Liver (tissue), 9 donors: ENCODE data around the gene AQP5. TPM values are rescaled to one million over a fixed set of nuclear protein-coding genes. Genes with fewer than 3 reads are reported as not detected.

Experiments
- DNase-seq: peaks from one replicate; pipeline ENCODE4 v3.0.0-alpha.2; 2017; ENCODE audit warnings: low spot score
- H3K27ac ChIP-seq, 2 donors: one replicate each; pipeline ENCODE4 v1.7.0; 2013; ENCODE audit warnings: inconsistent platforms in 2 of 2, low read length in 2 of 2, control low read depth in 1 of 2, low read depth in 1 of 2, mild to moderate bottlenecking in 1 of 2
- H3K27me3 ChIP-seq, 4 donors: one replicate each; pipeline versions ENCODE4 v1.6.1 to v1.7.0; 2013; ENCODE audit warnings: low read length in 3 of 4, inconsistent platforms in 1 of 4, mild to moderate bottlenecking in 1 of 4, moderate library complexity in 1 of 4; ENCODE audit not compliant: control insufficient read depth in 4 of 4, insufficient read depth in 4 of 4
- H3K36me3 ChIP-seq, 4 donors: one replicate each; pipeline versions ENCODE4 v1.6.1 to v1.7.0; 2013; ENCODE audit warnings: low read length in 3 of 4, mild to moderate bottlenecking in 3 of 4, low read depth in 1 of 4, moderate library complexity in 1 of 4; ENCODE audit not compliant: control insufficient read depth in 4 of 4, insufficient read depth in 3 of 4
- H3K4me1 ChIP-seq, 4 donors: one replicate each; pipeline versions ENCODE4 v1.6.1 to v1.7.0; 2013; ENCODE audit warnings: low read length in 3 of 4, mild to moderate bottlenecking in 3 of 4, moderate library complexity in 1 of 4; ENCODE audit not compliant: control insufficient read depth in 4 of 4, insufficient read depth in 4 of 4
- H3K4me3 ChIP-seq, 3 donors: one replicate each; pipeline versions ENCODE4 v1.6.1 to v1.7.0; 2013; ENCODE audit warnings: low read length in 3 of 3, control low read depth in 1 of 3, low read depth in 1 of 3, mild to moderate bottlenecking in 1 of 3
- H3K9ac ChIP-seq, 2 donors: one replicate each; pipeline ENCODE4 v1.7.0; 2013; ENCODE audit warnings: low read length in 2 of 2, mild to moderate bottlenecking in 2 of 2, moderate library complexity in 2 of 2, control low read depth in 1 of 2, low read depth in 1 of 2
- H3K9me3 ChIP-seq, 4 donors: one replicate each; pipeline versions ENCODE4 v1.6.1 to v1.7.0; 2013; ENCODE audit warnings: low read length in 3 of 4; ENCODE audit not compliant: control insufficient read depth in 4 of 4
- ATF3 ChIP-seq: IDR thresholded peaks from 2 replicates; pipeline ENCODE4 v1.6.1; 2016; ENCODE audit warnings: antibody characterized with exemption
- CTCF ChIP-seq: fragments of 150-350 bp; IDR thresholded peaks from 2 replicates; pipeline ENCODE4 v1.5.1; 2017; ENCODE audit warnings: improper control_type of control experiment, low read depth, low read length; ENCODE audit not compliant: missing input control
- EGR1 ChIP-seq, 2 donors: IDR thresholded peaks; 2 replicates each; pipeline ENCODE4 v1.6.1; 2016 to 2018; ENCODE audit warnings: antibody characterized with exemption in 2 of 2, low read depth in 2 of 2
- FOXA1 ChIP-seq: IDR thresholded peaks from 2 replicates; pipeline ENCODE4 v1.6.1; 2016; ENCODE audit warnings: antibody characterized with exemption
- FOXA2 ChIP-seq: IDR thresholded peaks from 2 replicates; pipeline ENCODE4 v1.6.1; 2016; ENCODE audit warnings: antibody characterized with exemption
- GABPA ChIP-seq, 2 donors: IDR thresholded peaks in 1 of 2; conservative IDR thresholded peaks in 1 of 2; 2 replicates each; pipeline ENCODE4 v1.6.1; 2016; ENCODE audit warnings: antibody characterized with exemption in 2 of 2, mild to moderate bottlenecking in 1 of 2, moderate library complexity in 1 of 2
- HNF4A ChIP-seq, 2 donors: conservative IDR thresholded peaks; 2 replicates each; pipeline ENCODE4 v1.6.1; 2016; ENCODE audit warnings: antibody characterized with exemption in 2 of 2, mild to moderate bottlenecking in 2 of 2
- HNF4G ChIP-seq: IDR thresholded peaks from 2 replicates; pipeline ENCODE4 v1.6.1; 2016; ENCODE audit warnings: antibody characterized with exemption
- JUND ChIP-seq, 2 donors: IDR thresholded peaks; 2 replicates each; pipeline ENCODE4 v1.6.1; 2016; ENCODE audit warnings: antibody characterized with exemption in 2 of 2
- MAX ChIP-seq: IDR thresholded peaks from 2 replicates; pipeline ENCODE4 v1.6.1; 2016; ENCODE audit warnings: antibody characterized with exemption
- NR2F2 ChIP-seq: IDR thresholded peaks from 2 replicates; pipeline ENCODE4 v1.6.1; 2016; ENCODE audit warnings: antibody characterized with exemption
- RAD21 ChIP-seq, 2 donors: IDR thresholded peaks; 2 replicates each; pipeline ENCODE4 v1.6.1; 2016; ENCODE audit warnings: antibody characterized with exemption in 2 of 2, mild to moderate bottlenecking in 2 of 2
- REST ChIP-seq: IDR thresholded peaks from 2 replicates; pipeline ENCODE4 v1.6.1; 2016; ENCODE audit warnings: antibody characterized with exemption, mild to moderate bottlenecking
- RXRA ChIP-seq, 2 donors: IDR thresholded peaks; 2 replicates each; pipeline ENCODE4 v1.6.1; 2017 to 2018; ENCODE audit warnings: antibody characterized with exemption in 2 of 2, mild to moderate bottlenecking in 1 of 2
- SP1 ChIP-seq: IDR thresholded peaks from 2 replicates; pipeline ENCODE4 v1.6.1; 2018; ENCODE audit warnings: antibody characterized with exemption, mild to moderate bottlenecking
- TAF1 ChIP-seq: conservative IDR thresholded peaks from 2 replicates; pipeline ENCODE4 v1.6.1; 2016; ENCODE audit warnings: antibody characterized with exemption, mild to moderate bottlenecking
- ZBTB33 ChIP-seq: IDR thresholded peaks from 2 replicates; pipeline ENCODE4 v1.6.1; 2016; ENCODE audit warnings: antibody characterized with exemption
- WGBS: extraction: QIAGEN DNeasy Blood & Tissue Kit; methylation state at CpG from one replicate; pipeline ENCODE4 v1.1.7; 2013; 5-methylcytosine and 5-hydroxymethylcytosine counted together
- polyA plus RNA-seq, 2 donors: library from polyadenylated mRNA; stranded (reverse) in 1 of 2; unstranded in 1 of 2; fragments of 200-250 nt in 1 of 2; fragments of >200 nt in 1 of 2; fragmentation: Nextera tagmentation in 1 of 2; extraction: Ambion mirVana in 1 of 2; gene quantifications; one replicate each; pipeline versions ENCODE4 v1.2.1 to v1.2.3, GENCODE V29; 2013 to 2015
- total RNA-seq, 2 donors: library from RNA; depleted of rRNA; stranded (reverse); fragments of >200 nt; gene quantifications; one replicate each; pipeline ENCODE4 v1.2.3, GENCODE V29; 2014
- donor health status: healthy.
- donor health status: healthy.
- donor health status: healthy.
- donor health status: healthy.
- donor health status: healthy.

AQP5 gene
- total and polyA plus RNA-seq, 4 donors = not detected

- Histone ChIP-seq H3K27ac (no peak overlapping the region), H3K4me1 (peaks cover 0 to 3% (median 0%) of the 10 kb centered on the region in 4 donors), H3K4me3 (no peak overlapping the region), H3K9me3 (no peaks in the 10 kb centered on the region), H3K9ac (no peak overlapping the region), H3K27me3 (no peaks in the 10 kb centered on the region), H3K36me3 (no peaks in the 10 kb centered on the region)
- DNase-seq = no peak
- TF ChIP-seq RAD21 (IDR thresholded peaks at IDR 0.05) = no peak
- TF ChIP-seq ZBTB33 = no peak
- no peak for TF ChIP-seq CTCF
- no peak for TF ChIP-seq JUND (IDR thresholded peaks at IDR 0.05)
- no peak for TF ChIP-seq GABPA (IDR thresholded peaks at IDR 0.05 in 1 of 2, conservative IDR thresholded peaks at IDR 0.05 in 1 of 2)
- no peak for TF ChIP-seq FOXA1
- no peak for TF ChIP-seq HNF4A (conservative IDR thresholded peaks at IDR 0.05)
- no peak for TF ChIP-seq ATF3
- no peak for TF ChIP-seq SP1
- no peak for TF ChIP-seq EGR1 (IDR thresholded peaks at IDR 0.05; ENCODE audit: low read depth in 2 of 2)
- no peak for TF ChIP-seq FOXA2
- TF ChIP-seq TAF1 = no peak
- TF ChIP-seq NR2F2 = no peak
- TF ChIP-seq REST = no peak
- no peak for TF ChIP-seq MAX
- TF ChIP-seq HNF4G = no peak
- no peak for TF ChIP-seq RXRA (IDR thresholded peaks at IDR 0.05)
- 93% methylated on average over 1 of the region's 1 CpG for WGBS
Observed at GRCh38 chr12:49943625-49943960, 18.1 kb upstream of the AQP5 start.

GRCh38 chr12:49944046-49944445 lies 17.6 kb upstream of the AQP5 start:
- no peaks in the 10 kb centered on the region for H3K9me3 ChIP-seq
- H3K9ac ChIP-seq = no peak overlapping the region
- H3K27me3 ChIP-seq = no peaks in the 10 kb centered on the region
- H3K27ac ChIP-seq = no peak overlapping the region
- H3K4me1 ChIP-seq = peaks cover 0 to 3% (median 0%) of the 10 kb centered on the region in 4 donors
- no peak for DNase-seq
- no peak overlapping the region for H3K4me3 ChIP-seq
- 68% methylated on average over 5 of the region's 5 CpGs for WGBS
- TF ChIP-seq ZBTB33 (no peak), HNF4G (no peak), ATF3 (no peak), FOXA1 (no peak), HNF4A (conservative IDR thresholded peaks at IDR 0.05) (peak; percentile 34 to 48)
- no peaks in the 10 kb centered on the region for H3K36me3 ChIP-seq
